Vagina (tissue), 2 donors: ENCODE measurements around the gene CREB3L2. TPM values are rescaled to one million over a fixed set of nuclear protein-coding genes. Genes with fewer than 3 reads are reported as not detected.

Experiments
- DNase-seq, 2 donors: peaks; one replicate each; pipeline ENCODE4 v3.0.0-alpha.2; 2017; ENCODE audit errors: extremely low spot score in 2 of 2
- H3K27ac ChIP-seq: fragments of 200-600 bp; sonication (generic); one replicate; pipeline ENCODE4 v1.5.1; 2019
- H3K27me3 ChIP-seq: fragments of 200-600 bp; sonication (generic); one replicate; pipeline ENCODE4 v1.5.1; 2019
- H3K36me3 ChIP-seq, 2 donors: fragments of 200-600 bp; sonication (generic); one replicate each; pipeline ENCODE4 v1.5.1; 2017 to 2019
- H3K4me1 ChIP-seq: fragments of 200-600 bp; sonication (generic); one replicate; pipeline ENCODE4 v1.5.1; 2019
- H3K4me3 ChIP-seq, 2 donors: fragments of 200-600 bp; sonication (generic); 1 replicate in 1 of 2; 2 replicates in 1 of 2; pipeline ENCODE4 v1.5.1; 2016 to 2019
- H3K9me3 ChIP-seq: fragments of 200-600 bp; sonication (generic); one replicate; pipeline ENCODE4 v1.5.1; 2019
- CTCF ChIP-seq, 3 experiments: fragments of 450-650 bp in 2 of 3; fragments of 200-600 bp in 1 of 3; sonication (generic) in 1 of 3; IDR thresholded peaks; one replicate each; pipeline ENCODE4 v1.5.1; 2017 to 2019; ENCODE audit warnings: antibody characterized with exemption in 3 of 3, mild to moderate bottlenecking in 2 of 3, moderate library complexity in 2 of 3
- POLR2A ChIP-seq, 2 donors: fragments of 450-650 bp; IDR thresholded peaks; one replicate each; pipeline ENCODE4 v1.6.1; 2017; ENCODE audit warnings: antibody characterized with exemption in 2 of 2, mild to moderate bottlenecking in 2 of 2, moderate library complexity in 2 of 2
- POLR2AphosphoS5 ChIP-seq, 2 donors: sonication (generic); formaldehyde crosslinking; IDR thresholded peaks; one replicate each; pipeline ENCODE4 v1.9.0; 2017; ENCODE audit warnings: antibody characterized with exemption in 2 of 2, mild to moderate bottlenecking in 2 of 2, low read depth in 1 of 2; ENCODE audit not compliant: insufficient read depth in 1 of 2
- intact Hi-C: fragments of 100-400 bp; cut with DNase I; formaldehyde crosslinking; loops from one replicate; pipeline ENCODE4 v1.15.1; 2023
- total RNA-seq: library from RNA; depleted of rRNA; stranded (reverse); fragments of >200 nt; gene quantifications from one replicate; pipeline ENCODE4 v1.2.3, GENCODE V29; 2016

The CREB3L2 gene
- total RNA-seq, 1 donor from 2014 or later: 28.7 TPM

- Histone ChIP-seq H3K27me3 (no peaks in the 10 kb centered on the region), H3K4me3 (no peak overlapping the region), H3K4me1 (peaks cover 83% of the 10 kb centered on the region), H3K9me3 (no peaks in the 10 kb centered on the region), H3K36me3 (no peaks in the 10 kb centered on the region), H3K27ac (no peak overlapping the region)
- no peak for DNase-seq
- intact Hi-C loops: no loop called here
- TF ChIP-seq CTCF (IDR thresholded peaks at IDR 0.05): no peak
- TF ChIP-seq POLR2AphosphoS5 (IDR thresholded peaks at IDR 0.05; ENCODE audit: insufficient read depth in 1 of 2, low read depth in 1 of 2): no peak
- TF ChIP-seq POLR2A (IDR thresholded peaks at IDR 0.05): no peak
Measured at GRCh38 chr7:137960020-137960419, 41.9 kb downstream of the CREB3L2 start.

- H3K27ac ChIP-seq: no peak overlapping the region
- H3K4me1 ChIP-seq: peaks cover 84% of the 10 kb centered on the region
- TF ChIP-seq CTCF (IDR thresholded peaks at IDR 0.05): no peak
- TF ChIP-seq POLR2A (IDR thresholded peaks at IDR 0.05): no peak
- no peak for TF ChIP-seq POLR2AphosphoS5 (IDR thresholded peaks at IDR 0.05; ENCODE audit: insufficient read depth in 1 of 2, low read depth in 1 of 2)
- H3K36me3 ChIP-seq: no peaks in the 10 kb centered on the region
- no peaks in the 10 kb centered on the region for H3K27me3 ChIP-seq
- H3K9me3 ChIP-seq: no peaks in the 10 kb centered on the region
- intact Hi-C loops: no loop called here
- H3K4me3 ChIP-seq: no peak overlapping the region
- DNase-seq: no peak
Measured at GRCh38 chr7:137958470-137959431, 43.1 kb downstream of the CREB3L2 start.

GRCh38 chr7:137957887-137958286 is 44.0 kb downstream of the CREB3L2 start:
- H3K27ac ChIP-seq: no peak overlapping the region
- no peaks in the 10 kb centered on the region for H3K36me3 ChIP-seq
- no peak overlapping the region for H3K4me3 ChIP-seq
- H3K27me3 ChIP-seq: no peaks in the 10 kb centered on the region
- intact Hi-C loops: no loop called here
- no peak for TF ChIP-seq CTCF (IDR thresholded peaks at IDR 0.05)
- no peak for TF ChIP-seq POLR2AphosphoS5 (IDR thresholded peaks at IDR 0.05; ENCODE audit: insufficient read depth in 1 of 2, low read depth in 1 of 2)
- no peak for TF ChIP-seq POLR2A (IDR thresholded peaks at IDR 0.05)
- peaks cover 86% of the 10 kb centered on the region for H3K4me1 ChIP-seq
- no peak for DNase-seq
- H3K9me3 ChIP-seq: no peaks in the 10 kb centered on the region

GRCh38 chr7:137956591-137956990 is 45.3 kb downstream of the CREB3L2 start:
- TF ChIP-seq POLR2AphosphoS5 (IDR thresholded peaks at IDR 0.05; ENCODE audit: insufficient read depth in 1 of 2, low read depth in 1 of 2): no peak
- TF ChIP-seq POLR2A (IDR thresholded peaks at IDR 0.05): no peak
- TF ChIP-seq CTCF (IDR thresholded peaks at IDR 0.05): no peak
- no peaks in the 10 kb centered on the region for H3K36me3 ChIP-seq
- DNase-seq: no peak
- H3K9me3 ChIP-seq: no peaks in the 10 kb centered on the region
- peaks cover 85% of the 10 kb centered on the region for H3K4me1 ChIP-seq
- H3K4me3 ChIP-seq: no peak overlapping the region
- H3K27ac ChIP-seq: no peak overlapping the region
- H3K27me3 ChIP-seq: no peaks in the 10 kb centered on the region
- intact Hi-C loops: no loop called here

- Histone ChIP-seq H3K27ac (no peak overlapping the region), H3K4me1 (peaks cover 81% of the 10 kb centered on the region), H3K36me3 (no peaks in the 10 kb centered on the region), H3K9me3 (no peaks in the 10 kb centered on the region), H3K4me3 (no peak overlapping the region), H3K27me3 (no peaks in the 10 kb centered on the region)
- TF ChIP-seq POLR2A (IDR thresholded peaks at IDR 0.05): no peak
- no peak for TF ChIP-seq CTCF (IDR thresholded peaks at IDR 0.05)
- TF ChIP-seq POLR2AphosphoS5 (IDR thresholded peaks at IDR 0.05; ENCODE audit: insufficient read depth in 1 of 2, low read depth in 1 of 2): no peak
- DNase-seq: no peak
- intact Hi-C loops: no loop called here
Measured at GRCh38 chr7:137956183-137956582, 45.7 kb downstream of the CREB3L2 start.
